WTC11 (cell line): ENCODE measurements around the gene ERBB2. TPM values are rescaled to one million over a fixed set of nuclear protein-coding genes. Genes with fewer than 3 reads are reported as not detected.

Experiments used
- ATAC-seq: fragments of 200-7000 bp; cut with Tn5 transposase; 2 replicates; pipeline ENCODE4 v1.10.0; 2021; ENCODE audit warnings: mild to moderate bottlenecking, moderate library complexity
- CTCF ChIA-PET: fragments of 300-600 bp; sonication (Branson Sonifier 250); formaldehyde crosslinking; loops from one replicate; lab custom pipeline; 2021; ENCODE audit warnings: antibody characterized with exemption; lab: Charles Lee
- POLR2A ChIA-PET: fragments of 350-600 bp; sonication (Branson Sonifier 250); formaldehyde crosslinking; loops from one replicate; lab custom pipeline; 2021; ENCODE audit warnings: antibody characterized with exemption; lab: Charles Lee
- DNase-seq: peaks from one replicate; pipeline ENCODE4 v3.0.0; 2021; ENCODE audit warnings: low spot score
- H3K27ac Mint-ChIP-seq: 2 replicates; pipeline ENCODE4 v1.8.0; 2021; ENCODE audit warnings: mixed read lengths
- H3K27me3 Mint-ChIP-seq: 2 replicates; pipeline ENCODE4 v1.8.0; 2021; ENCODE audit warnings: low read depth, mild to moderate bottlenecking, moderate library complexity, mixed read lengths
- H3K36me3 Mint-ChIP-seq: 2 replicates; pipeline ENCODE4 v1.8.0; 2021; ENCODE audit warnings: mixed read lengths
- H3K4me1 Mint-ChIP-seq: 2 replicates; pipeline ENCODE4 v1.8.0; 2022; ENCODE audit warnings: mixed read lengths
- H3K4me3 Mint-ChIP-seq: 2 replicates; pipeline ENCODE4 v1.8.0; 2021; ENCODE audit warnings: mild to moderate bottlenecking, moderate library complexity, mixed read lengths
- H3K9me3 Mint-ChIP-seq: 2 replicates; pipeline ENCODE4 v1.8.0; 2021; ENCODE audit warnings: mixed read lengths
- CREB1 ChIP-seq: sonication (generic); formaldehyde crosslinking; IDR thresholded peaks from 2 replicates; pipeline ENCODE4 v1.8.0; 2023; ENCODE audit warnings: mild to moderate bottlenecking, missing genetic modification reagents
- CREM ChIP-seq: sonication (generic); formaldehyde crosslinking; IDR thresholded peaks from 2 replicates; pipeline ENCODE4 v1.8.1; 2022; ENCODE audit warnings: mild to moderate bottlenecking, missing genetic modification reagents, moderate library complexity
- ESRRA ChIP-seq: sonication (generic); formaldehyde crosslinking; IDR thresholded peaks from 2 replicates; pipeline ENCODE4 v1.8.1; 2022; ENCODE audit warnings: mild to moderate bottlenecking, missing genetic modification reagents, borderline replicate concordance
- NFYB ChIP-seq: sonication (generic); formaldehyde crosslinking; conservative IDR thresholded peaks from 2 replicates; pipeline ENCODE4 v1.8.0; 2022; ENCODE audit warnings: low read depth, missing genetic modification reagents
- PRRX2 ChIP-seq: fragments of 250-450 bp; sonication (Bioruptor Pico); IDR thresholded peaks from 2 replicates; pipeline ENCODE4 v1.8.0; 2021; ENCODE audit warnings: mild to moderate bottlenecking
- SMAD3 ChIP-seq: sonication (generic); formaldehyde crosslinking; IDR thresholded peaks from 2 replicates; pipeline ENCODE4 v1.8.0; 2022; ENCODE audit warnings: missing genetic modification reagents, mild to moderate bottlenecking, borderline replicate concordance
- SOX15 ChIP-seq: fragments of 250-450 bp; sonication (Bioruptor Pico); IDR thresholded peaks from 2 replicates; pipeline ENCODE4 v1.9.0; 2021; ENCODE audit warnings: mild to moderate bottlenecking
- ZNF317 ChIP-seq: sonication (generic); formaldehyde crosslinking; IDR thresholded peaks from 2 replicates; pipeline ENCODE4 v1.8.1; 2023; ENCODE audit warnings: low read depth, mild to moderate bottlenecking, moderate library complexity, missing genetic modification reagents, borderline replicate concordance
- total RNA-seq: library from RNA; stranded (reverse); gene quantifications from 3 replicates; pipeline ENCODE4 v1.2.3, GENCODE V29; 2021
- TF ChIP-seq, protein P1 (sequence below): fragments of 250-450 bp; sonication (Bioruptor Pico); IDR thresholded peaks from 2 replicates; pipeline ENCODE4 v1.8.0; 2021; ENCODE audit warnings: mild to moderate bottlenecking
- TF ChIP-seq, protein P2 (sequence below): fragments of 250-450 bp; sonication (Bioruptor Pico); IDR thresholded peaks from 2 replicates; pipeline ENCODE4 v2.1.2; 2022; ENCODE audit warnings: mild to moderate bottlenecking, moderate library complexity
- TF ChIP-seq, protein P3 (sequence below): sonication (generic); formaldehyde crosslinking; IDR thresholded peaks from 2 replicates; pipeline ENCODE4 v1.8.0; 2023; ENCODE audit warnings: missing genetic modification reagents
- TF ChIP-seq, protein P4 (sequence below): sonication (generic); formaldehyde crosslinking; IDR thresholded peaks from 2 replicates; pipeline ENCODE4 v1.8.1; 2022; ENCODE audit warnings: mild to moderate bottlenecking, moderate library complexity, missing genetic modification reagents
- TF ChIP-seq, protein P5 (sequence below): sonication (generic); formaldehyde crosslinking; IDR thresholded peaks from 2 replicates; pipeline ENCODE4 v1.8.0; 2022; ENCODE audit warnings: mild to moderate bottlenecking, missing genetic modification reagents
- TF ChIP-seq, protein P6 (sequence below): fragments of 250-450 bp; sonication (Bioruptor Pico); IDR thresholded peaks from 2 replicates; pipeline ENCODE4 v1.9.0; 2021; ENCODE audit warnings: moderate library complexity, mild to moderate bottlenecking, inconsistent platforms, borderline replicate concordance
- TF ChIP-seq, protein P7 (sequence below): sonication (generic); formaldehyde crosslinking; conservative IDR thresholded peaks from 2 replicates; pipeline ENCODE4 v1.8.1; 2023; ENCODE audit warnings: mild to moderate bottlenecking, low read depth, missing genetic modification reagents, moderate library complexity
- TF ChIP-seq, protein P8 (sequence below): sonication (generic); formaldehyde crosslinking; IDR thresholded peaks from 2 replicates; pipeline ENCODE4 v1.8.0; 2022; ENCODE audit warnings: mild to moderate bottlenecking, missing genetic modification reagents

Gene ERBB2
- total RNA-seq, 1 experiment from 2014 or later: 209 TPM

DNA sequence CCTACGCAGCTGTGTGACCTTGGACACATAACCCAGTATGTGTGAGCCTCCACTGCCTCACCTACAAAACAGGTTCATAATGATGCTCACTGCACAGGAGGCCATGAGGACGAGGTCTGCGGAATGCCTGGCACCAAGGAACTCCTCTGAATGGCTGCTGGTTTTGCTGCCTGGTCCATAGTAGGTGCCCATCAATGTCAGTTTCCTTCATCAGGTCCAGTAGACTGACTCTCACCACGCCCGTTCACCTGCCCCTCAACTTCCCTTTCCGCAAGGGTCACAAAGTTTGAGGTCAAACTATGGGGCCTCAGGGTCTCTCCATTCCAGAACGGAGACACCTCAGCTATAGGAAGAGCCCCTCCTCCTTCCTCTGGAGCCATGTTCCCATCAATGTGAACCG lies 22.8 kb upstream of the ERBB2 start:
- Mint-ChIP-seq H3K27me3 (0 out of 2 replicates have a peak, but pooled peaks cover under 1% of the 10 kb centered on the region), H3K27ac (no peak overlapping the region), H3K4me3 (no peak overlapping the region), H3K36me3 (peaks cover 2% of the 10 kb centered on the region; the same call in 1 of the 2 replicates), H3K9me3 (no peaks in the 10 kb centered on the region), H3K4me1 (peaks cover 26% of the 10 kb centered on the region)
- ChIA-PET POLR2A (no interaction called here), CTCF (interaction anchor here (1.1 to 18.0 kb wide), 5 partner anchors 24 to 101 kb away, joined by 3 to 876 read pairs (median 14); partner anchors contain the start of gene PPP1R1B)
- ATAC-seq (no peak), DNase-seq (no peak)
- TF ChIP-seq SOX15 (CRISPR knock-in tag): no peak
- TF ChIP-seq ESRRA (CRISPR knock-in tag): no peak
- TF ChIP-seq, protein P1, sequence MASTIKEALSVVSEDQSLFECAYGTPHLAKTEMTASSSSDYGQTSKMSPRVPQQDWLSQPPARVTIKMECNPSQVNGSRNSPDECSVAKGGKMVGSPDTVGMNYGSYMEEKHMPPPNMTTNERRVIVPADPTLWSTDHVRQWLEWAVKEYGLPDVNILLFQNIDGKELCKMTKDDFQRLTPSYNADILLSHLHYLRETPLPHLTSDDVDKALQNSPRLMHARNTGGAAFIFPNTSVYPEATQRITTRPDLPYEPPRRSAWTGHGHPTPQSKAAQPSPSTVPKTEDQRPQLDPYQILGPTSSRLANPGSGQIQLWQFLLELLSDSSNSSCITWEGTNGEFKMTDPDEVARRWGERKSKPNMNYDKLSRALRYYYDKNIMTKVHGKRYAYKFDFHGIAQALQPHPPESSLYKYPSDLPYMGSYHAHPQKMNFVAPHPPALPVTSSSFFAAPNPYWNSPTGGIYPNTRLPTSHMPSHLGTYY: no peak
- TF ChIP-seq CREM (CRISPR knock-in tag): no peak
- TF ChIP-seq, protein P2, sequence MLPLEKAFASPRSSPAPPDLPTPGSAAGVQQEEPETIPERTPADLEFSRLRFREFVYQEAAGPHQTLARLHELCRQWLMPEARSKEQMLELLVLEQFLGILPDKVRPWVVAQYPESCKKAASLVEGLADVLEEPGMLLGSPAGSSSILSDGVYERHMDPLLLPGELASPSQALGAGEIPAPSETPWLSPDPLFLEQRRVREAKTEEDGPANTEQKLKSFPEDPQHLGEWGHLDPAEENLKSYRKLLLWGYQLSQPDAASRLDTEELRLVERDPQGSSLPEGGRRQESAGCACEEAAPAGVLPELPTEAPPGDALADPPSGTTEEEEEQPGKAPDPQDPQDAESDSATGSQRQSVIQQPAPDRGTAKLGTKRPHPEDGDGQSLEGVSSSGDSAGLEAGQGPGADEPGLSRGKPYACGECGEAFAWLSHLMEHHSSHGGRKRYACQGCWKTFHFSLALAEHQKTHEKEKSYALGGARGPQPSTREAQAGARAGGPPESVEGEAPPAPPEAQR: no peak
- TF ChIP-seq, protein P3, sequence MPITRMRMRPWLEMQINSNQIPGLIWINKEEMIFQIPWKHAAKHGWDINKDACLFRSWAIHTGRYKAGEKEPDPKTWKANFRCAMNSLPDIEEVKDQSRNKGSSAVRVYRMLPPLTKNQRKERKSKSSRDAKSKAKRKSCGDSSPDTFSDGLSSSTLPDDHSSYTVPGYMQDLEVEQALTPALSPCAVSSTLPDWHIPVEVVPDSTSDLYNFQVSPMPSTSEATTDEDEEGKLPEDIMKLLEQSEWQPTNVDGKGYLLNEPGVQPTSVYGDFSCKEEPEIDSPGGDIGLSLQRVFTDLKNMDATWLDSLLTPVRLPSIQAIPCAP (CRISPR knock-in tag): no peak
- TF ChIP-seq SMAD3 (CRISPR knock-in tag): no peak
- no peak for TF ChIP-seq ZNF317
- TF ChIP-seq NFYB (CRISPR knock-in tag): no peak
- TF ChIP-seq, protein P4, sequence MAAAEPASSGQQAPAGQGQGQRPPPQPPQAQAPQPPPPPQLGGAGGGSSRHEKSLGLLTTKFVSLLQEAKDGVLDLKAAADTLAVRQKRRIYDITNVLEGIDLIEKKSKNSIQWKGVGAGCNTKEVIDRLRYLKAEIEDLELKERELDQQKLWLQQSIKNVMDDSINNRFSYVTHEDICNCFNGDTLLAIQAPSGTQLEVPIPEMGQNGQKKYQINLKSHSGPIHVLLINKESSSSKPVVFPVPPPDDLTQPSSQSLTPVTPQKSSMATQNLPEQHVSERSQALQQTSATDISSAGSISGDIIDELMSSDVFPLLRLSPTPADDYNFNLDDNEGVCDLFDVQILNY (CRISPR knock-in tag): no peak
- TF ChIP-seq, protein P5, sequence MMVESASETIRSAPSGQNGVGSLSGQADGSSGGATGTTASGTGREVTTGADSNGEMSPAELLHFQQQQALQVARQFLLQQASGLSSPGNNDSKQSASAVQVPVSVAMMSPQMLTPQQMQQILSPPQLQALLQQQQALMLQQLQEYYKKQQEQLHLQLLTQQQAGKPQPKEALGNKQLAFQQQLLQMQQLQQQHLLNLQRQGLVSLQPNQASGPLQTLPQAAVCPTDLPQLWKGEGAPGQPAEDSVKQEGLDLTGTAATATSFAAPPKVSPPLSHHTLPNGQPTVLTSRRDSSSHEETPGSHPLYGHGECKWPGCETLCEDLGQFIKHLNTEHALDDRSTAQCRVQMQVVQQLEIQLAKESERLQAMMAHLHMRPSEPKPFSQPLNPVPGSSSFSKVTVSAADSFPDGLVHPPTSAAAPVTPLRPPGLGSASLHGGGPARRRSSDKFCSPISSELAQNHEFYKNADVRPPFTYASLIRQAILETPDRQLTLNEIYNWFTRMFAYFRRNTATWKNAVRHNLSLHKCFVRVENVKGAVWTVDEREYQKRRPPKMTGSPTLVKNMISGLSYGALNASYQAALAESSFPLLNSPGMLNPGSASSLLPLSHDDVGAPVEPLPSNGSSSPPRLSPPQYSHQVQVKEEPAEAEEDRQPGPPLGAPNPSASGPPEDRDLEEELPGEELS (CRISPR knock-in tag): no peak
- TF ChIP-seq, protein P6, sequence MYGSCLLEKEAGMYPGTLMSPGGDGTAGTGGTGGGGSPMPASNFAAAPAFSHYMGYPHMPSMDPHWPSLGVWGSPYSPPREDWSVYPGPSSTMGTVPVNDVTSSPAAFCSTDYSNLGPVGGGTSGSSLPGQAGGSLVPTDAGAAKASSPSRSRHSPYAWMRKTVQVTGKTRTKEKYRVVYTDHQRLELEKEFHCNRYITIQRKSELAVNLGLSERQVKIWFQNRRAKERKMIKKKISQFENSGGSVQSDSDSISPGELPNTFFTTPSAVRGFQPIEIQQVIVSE (CRISPR knock-in tag): no peak
- TF ChIP-seq, protein P7, sequence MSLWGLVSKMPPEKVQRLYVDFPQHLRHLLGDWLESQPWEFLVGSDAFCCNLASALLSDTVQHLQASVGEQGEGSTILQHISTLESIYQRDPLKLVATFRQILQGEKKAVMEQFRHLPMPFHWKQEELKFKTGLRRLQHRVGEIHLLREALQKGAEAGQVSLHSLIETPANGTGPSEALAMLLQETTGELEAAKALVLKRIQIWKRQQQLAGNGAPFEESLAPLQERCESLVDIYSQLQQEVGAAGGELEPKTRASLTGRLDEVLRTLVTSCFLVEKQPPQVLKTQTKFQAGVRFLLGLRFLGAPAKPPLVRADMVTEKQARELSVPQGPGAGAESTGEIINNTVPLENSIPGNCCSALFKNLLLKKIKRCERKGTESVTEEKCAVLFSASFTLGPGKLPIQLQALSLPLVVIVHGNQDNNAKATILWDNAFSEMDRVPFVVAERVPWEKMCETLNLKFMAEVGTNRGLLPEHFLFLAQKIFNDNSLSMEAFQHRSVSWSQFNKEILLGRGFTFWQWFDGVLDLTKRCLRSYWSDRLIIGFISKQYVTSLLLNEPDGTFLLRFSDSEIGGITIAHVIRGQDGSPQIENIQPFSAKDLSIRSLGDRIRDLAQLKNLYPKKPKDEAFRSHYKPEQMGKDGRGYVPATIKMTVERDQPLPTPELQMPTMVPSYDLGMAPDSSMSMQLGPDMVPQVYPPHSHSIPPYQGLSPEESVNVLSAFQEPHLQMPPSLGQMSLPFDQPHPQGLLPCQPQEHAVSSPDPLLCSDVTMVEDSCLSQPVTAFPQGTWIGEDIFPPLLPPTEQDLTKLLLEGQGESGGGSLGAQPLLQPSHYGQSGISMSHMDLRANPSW: no peak
- no peak for TF ChIP-seq PRRX2 (CRISPR knock-in tag)
- no peak for TF ChIP-seq CREB1 (CRISPR knock-in tag)
- TF ChIP-seq, protein P8, sequence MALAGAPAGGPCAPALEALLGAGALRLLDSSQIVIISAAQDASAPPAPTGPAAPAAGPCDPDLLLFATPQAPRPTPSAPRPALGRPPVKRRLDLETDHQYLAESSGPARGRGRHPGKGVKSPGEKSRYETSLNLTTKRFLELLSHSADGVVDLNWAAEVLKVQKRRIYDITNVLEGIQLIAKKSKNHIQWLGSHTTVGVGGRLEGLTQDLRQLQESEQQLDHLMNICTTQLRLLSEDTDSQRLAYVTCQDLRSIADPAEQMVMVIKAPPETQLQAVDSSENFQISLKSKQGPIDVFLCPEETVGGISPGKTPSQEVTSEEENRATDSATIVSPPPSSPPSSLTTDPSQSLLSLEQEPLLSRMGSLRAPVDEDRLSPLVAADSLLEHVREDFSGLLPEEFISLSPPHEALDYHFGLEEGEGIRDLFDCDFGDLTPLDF (CRISPR knock-in tag): no peak
